HepG2 (cell line): Measurements from ENCODE around the gene NT5M. TPM values are rescaled to one million over a fixed set of nuclear protein-coding genes. Genes with fewer than 3 reads are reported as not detected.

ENCODE experiments used
- MAF1 ChIP-seq: sonication (generic); formaldehyde crosslinking; IDR thresholded peaks from 2 replicates; pipeline ENCODE4 v1.5.0; 2020; ENCODE audit warnings: missing genetic modification reagents, borderline replicate concordance
- NFATC3 ChIP-seq: sonication (generic); formaldehyde crosslinking; IDR thresholded peaks from 2 replicates; pipeline ENCODE4 v1.5.1; 2020; ENCODE audit warnings: mild to moderate bottlenecking, missing genetic modification reagents
- ONECUT2 ChIP-seq: sonication (generic); formaldehyde crosslinking; IDR thresholded peaks from 2 replicates; pipeline ENCODE4 v1.4.0; 2020; ENCODE audit warnings: missing genetic modification reagents
- THAP8 ChIP-seq: sonication (generic); formaldehyde crosslinking; IDR thresholded peaks from 2 replicates; pipeline ENCODE4 v1.5.1; 2020; ENCODE audit warnings: missing genetic modification reagents, mild to moderate bottlenecking, borderline replicate concordance
- ZBTB2 ChIP-seq: sonication (generic); formaldehyde crosslinking; IDR thresholded peaks from 2 replicates; pipeline ENCODE4 v1.8.0; 2022; ENCODE audit warnings: low read depth, missing genetic modification reagents
- ZFP37 ChIP-seq: sonication (generic); formaldehyde crosslinking; IDR thresholded peaks from 2 replicates; pipeline ENCODE4 v1.4.0; 2020; ENCODE audit warnings: missing genetic modification reagents, borderline replicate concordance
- ZKSCAN5 ChIP-seq: sonication (generic); formaldehyde crosslinking; IDR thresholded peaks from 2 replicates; pipeline ENCODE4 v1.5.1; 2020; ENCODE audit warnings: mild to moderate bottlenecking, missing genetic modification reagents
- ZNF292 ChIP-seq: sonication (generic); formaldehyde crosslinking; IDR thresholded peaks from 2 replicates; pipeline ENCODE4 v1.8.1; 2022; ENCODE audit warnings: mild to moderate bottlenecking, low read depth, missing genetic modification reagents, borderline replicate concordance
- ZNF34 ChIP-seq: sonication (generic); formaldehyde crosslinking; IDR thresholded peaks from 2 replicates; pipeline ENCODE4 v1.4.0; 2020; ENCODE audit warnings: mild to moderate bottlenecking, missing genetic modification reagents, borderline replicate concordance
- ZNF530 ChIP-seq: sonication (generic); formaldehyde crosslinking; IDR thresholded peaks from 2 replicates; pipeline ENCODE4 v1.5.0; 2020; ENCODE audit warnings: low read depth, mild to moderate bottlenecking, missing genetic modification reagents
- ZNF556 ChIP-seq: sonication (generic); formaldehyde crosslinking; IDR thresholded peaks from 2 replicates; pipeline ENCODE4 v1.4.0; 2020; ENCODE audit warnings: mild to moderate bottlenecking, missing genetic modification reagents, borderline replicate concordance
- ZNF564 ChIP-seq: sonication (generic); formaldehyde crosslinking; IDR thresholded peaks from 2 replicates; pipeline ENCODE4 v1.8.1; 2023; ENCODE audit warnings: mild to moderate bottlenecking, missing genetic modification reagents
- ZNF761 ChIP-seq: sonication (generic); formaldehyde crosslinking; conservative IDR thresholded peaks from 2 replicates; pipeline ENCODE4 v1.4.0; 2020; ENCODE audit warnings: mild to moderate bottlenecking, missing genetic modification reagents
- ZNF766 ChIP-seq: sonication (generic); formaldehyde crosslinking; IDR thresholded peaks from 2 replicates; pipeline ENCODE4 v1.5.0; 2020; ENCODE audit warnings: missing genetic modification reagents, borderline replicate concordance
- ZNF773 ChIP-seq: sonication (generic); formaldehyde crosslinking; IDR thresholded peaks from 2 replicates; pipeline ENCODE4 v1.4.0; 2020; ENCODE audit warnings: missing genetic modification reagents, borderline replicate concordance
- ZNF839 ChIP-seq: sonication (generic); formaldehyde crosslinking; IDR thresholded peaks from 2 replicates; pipeline ENCODE4 v1.4.0; 2020; ENCODE audit warnings: missing genetic modification reagents, mild to moderate bottlenecking, borderline replicate concordance
- polyA plus RNA-seq, 8 experiments: library from polyadenylated mRNA; depleted of rRNA in 3 of 8; stranded (reverse) in 7 of 8; unstranded in 1 of 8; fragments of >200 nt; fragmentation: Illumina TruSeq in 4 of 8; extraction: Trizol in 4 of 8; gene quantifications; 2 replicates each; pipeline versions ENCODE4 v1.2.1 to v1.2.3, GENCODE V29; 2011 to 2016; ENCODE audit warnings: low read depth in 4 of 8, missing spikeins in 1 of 8, mixed read lengths in 1 of 8; ENCODE audit not compliant: insufficient read depth in 1 of 8
- total RNA-seq, 5 experiments: library from RNA; depleted of rRNA; stranded (reverse); fragments of >200 nt; fragmentation: Illumina TruSeq; extraction: Trizol; gene quantifications; 2 replicates each; pipeline ENCODE4 v1.2.3, GENCODE V29; 2016; ENCODE audit warnings: low read depth in 1 of 5
- TF ChIP-seq, protein P1 (sequence below): sonication (generic); formaldehyde crosslinking; IDR thresholded peaks from 2 replicates; pipeline ENCODE4 v1.5.0; 2020; ENCODE audit warnings: mild to moderate bottlenecking, missing genetic modification reagents, moderate library complexity
- TF ChIP-seq, protein P2 (sequence below): sonication (generic); formaldehyde crosslinking; IDR thresholded peaks from 2 replicates; pipeline ENCODE4 v1.8.0; 2022; ENCODE audit warnings: mild to moderate bottlenecking, missing genetic modification reagents, moderate library complexity

Gene NT5M
- total and polyA plus RNA-seq, 2 of the 13 experiments (the other 11 are each of a cell fraction or from before 2014, with no cell fraction given): 0.55 to 0.78 TPM

DNA sequence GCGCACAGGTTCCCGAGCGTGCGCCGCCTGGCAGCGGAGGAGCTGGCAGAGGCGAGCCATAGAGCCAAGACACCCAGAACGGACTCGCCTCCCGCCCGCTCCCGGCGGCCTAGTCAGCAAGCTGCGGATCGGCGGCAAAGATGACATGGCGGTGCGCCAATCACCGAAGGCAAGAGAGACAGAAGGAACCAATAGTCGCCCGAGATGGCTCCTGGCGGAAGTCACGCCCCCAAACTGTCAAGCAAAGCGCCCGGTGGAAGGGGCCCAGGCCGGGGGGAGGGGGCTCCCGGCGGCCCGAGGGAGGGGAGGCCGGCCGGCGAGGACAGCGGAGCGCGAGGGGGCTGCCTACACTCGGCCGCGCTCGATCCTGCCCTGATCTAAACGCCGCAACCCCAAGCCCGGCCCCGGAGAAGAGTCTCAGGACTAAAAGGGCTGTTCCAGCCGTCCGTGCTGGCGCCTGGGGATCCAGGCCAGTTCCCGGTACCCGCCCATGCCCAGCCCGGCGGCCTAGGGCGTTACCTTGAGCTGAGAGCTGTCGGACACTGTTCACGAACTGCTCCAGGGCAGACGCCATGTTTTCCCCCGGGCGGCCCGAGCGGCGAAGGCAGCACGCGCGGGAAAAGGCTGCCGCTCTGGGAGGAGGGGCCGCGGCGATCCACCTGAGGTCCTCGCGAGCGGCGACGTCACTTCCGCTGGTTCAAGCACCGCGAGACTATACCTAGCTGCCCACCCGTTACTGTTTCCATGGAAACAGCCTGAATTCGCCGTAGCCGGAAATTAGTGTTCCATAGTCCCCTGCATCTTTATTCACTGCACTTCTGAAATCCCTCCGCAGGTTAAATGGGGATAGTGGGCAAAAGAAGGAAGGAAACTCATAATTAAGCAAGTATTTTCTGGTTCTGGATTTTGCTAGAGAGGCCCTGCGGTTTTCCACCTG, 22.3 kb upstream of the NT5M start, which contains the start of gene COPS3 (continued):
- TF ChIP-seq, protein P1, sequence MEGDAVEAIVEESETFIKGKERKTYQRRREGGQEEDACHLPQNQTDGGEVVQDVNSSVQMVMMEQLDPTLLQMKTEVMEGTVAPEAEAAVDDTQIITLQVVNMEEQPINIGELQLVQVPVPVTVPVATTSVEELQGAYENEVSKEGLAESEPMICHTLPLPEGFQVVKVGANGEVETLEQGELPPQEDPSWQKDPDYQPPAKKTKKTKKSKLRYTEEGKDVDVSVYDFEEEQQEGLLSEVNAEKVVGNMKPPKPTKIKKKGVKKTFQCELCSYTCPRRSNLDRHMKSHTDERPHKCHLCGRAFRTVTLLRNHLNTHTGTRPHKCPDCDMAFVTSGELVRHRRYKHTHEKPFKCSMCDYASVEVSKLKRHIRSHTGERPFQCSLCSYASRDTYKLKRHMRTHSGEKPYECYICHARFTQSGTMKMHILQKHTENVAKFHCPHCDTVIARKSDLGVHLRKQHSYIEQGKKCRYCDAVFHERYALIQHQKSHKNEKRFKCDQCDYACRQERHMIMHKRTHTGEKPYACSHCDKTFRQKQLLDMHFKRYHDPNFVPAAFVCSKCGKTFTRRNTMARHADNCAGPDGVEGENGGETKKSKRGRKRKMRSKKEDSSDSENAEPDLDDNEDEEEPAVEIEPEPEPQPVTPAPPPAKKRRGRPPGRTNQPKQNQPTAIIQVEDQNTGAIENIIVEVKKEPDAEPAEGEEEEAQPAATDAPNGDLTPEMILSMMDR: no peak
- TF ChIP-seq ZNF766 (no peak), ZNF773 (CRISPR knock-in tag) (no peak), ONECUT2 (no peak), ZNF292 (CRISPR knock-in tag) (no peak; the same call in 1 of the 2 replicates), ZKSCAN5 (CRISPR knock-in tag) (no peak), ZNF556 (CRISPR knock-in tag) (0 out of 2 replicates have a peak, but pooled peaks have one; percentile 46), ZNF564 (CRISPR knock-in tag) (peak; percentile 69; the same call in 1 of the 2 replicates), THAP8 (CRISPR knock-in tag) (no peak; the same call in 1 of the 2 replicates), NFATC3 (CRISPR knock-in tag) (no peak), MAF1 (CRISPR knock-in tag) (no peak), ZNF761 (CRISPR knock-in tag) (no peak), ZFP37 (CRISPR knock-in tag) (peak; percentile 46; the same call in 1 of the 2 replicates), ZBTB2 (CRISPR knock-in tag) (peak; percentile 76), ZNF34 (CRISPR knock-in tag) (no peak), ZNF839 (CRISPR knock-in tag) (no peak), ZNF530 (no peak)
- TF ChIP-seq, protein P2, sequence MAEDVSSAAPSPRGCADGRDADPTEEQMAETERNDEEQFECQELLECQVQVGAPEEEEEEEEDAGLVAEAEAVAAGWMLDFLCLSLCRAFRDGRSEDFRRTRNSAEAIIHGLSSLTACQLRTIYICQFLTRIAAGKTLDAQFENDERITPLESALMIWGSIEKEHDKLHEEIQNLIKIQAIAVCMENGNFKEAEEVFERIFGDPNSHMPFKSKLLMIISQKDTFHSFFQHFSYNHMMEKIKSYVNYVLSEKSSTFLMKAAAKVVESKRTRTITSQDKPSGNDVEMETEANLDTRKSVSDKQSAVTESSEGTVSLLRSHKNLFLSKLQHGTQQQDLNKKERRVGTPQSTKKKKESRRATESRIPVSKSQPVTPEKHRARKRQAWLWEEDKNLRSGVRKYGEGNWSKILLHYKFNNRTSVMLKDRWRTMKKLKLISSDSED: no peak
